GM18499 (cell line): ENCODE data around the gene CRACDL.

Experiments used
- ATAC-seq: cut with Tn5 transposase; IDR thresholded peaks from one replicate; pipeline ENCODE4 v1.9.1; 2021; ENCODE audit warnings: moderate number of reproducible peaks; ENCODE audit not compliant: insufficient read depth, unreplicated experiment

Gene CRACDL

GRCh38 chr2:98826856-98827255 lies 109.2 kb downstream of the CRACDL start:
- no peak for ATAC-seq

DNA sequence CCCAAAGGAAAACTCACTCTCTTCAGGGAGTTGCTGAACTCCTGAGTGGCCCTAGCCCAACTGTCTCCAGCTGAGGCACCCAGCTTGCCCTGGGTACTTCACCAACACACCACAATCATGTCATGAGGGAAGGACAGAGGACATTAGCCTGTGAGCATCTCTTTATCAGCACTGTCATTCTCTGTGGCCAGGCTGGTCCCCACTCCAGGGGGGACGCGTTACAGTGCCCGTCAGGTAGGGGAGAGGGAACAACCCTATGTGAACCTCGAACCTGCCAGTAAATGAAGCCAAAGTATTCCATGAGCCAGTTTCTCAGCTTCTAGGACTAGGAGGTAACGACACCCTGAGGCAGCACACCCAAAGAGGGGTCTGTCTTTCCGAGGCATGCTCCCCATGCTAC lies 110.2 kb downstream of the CRACDL start:
- no peak for ATAC-seq

DNA sequence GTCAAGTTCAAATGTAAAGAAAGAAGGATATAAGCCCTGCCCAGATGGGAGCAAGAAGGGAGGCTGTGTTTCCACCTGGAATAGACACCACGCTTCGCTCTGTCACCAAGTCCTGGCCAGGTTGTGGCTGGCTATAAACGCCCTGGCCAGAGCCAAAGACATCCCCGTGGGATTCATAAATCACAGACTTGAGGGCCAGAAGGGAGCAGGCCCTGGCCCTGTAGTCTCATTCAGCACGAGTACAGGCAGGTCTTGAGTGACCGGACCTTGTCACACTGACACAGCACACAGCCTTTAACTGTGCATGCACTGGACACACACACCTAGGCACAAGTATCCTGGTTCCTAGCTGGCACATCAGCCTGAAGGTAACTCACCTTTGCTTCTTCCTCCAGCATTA lies 110.6 kb downstream of the CRACDL start:
- ATAC-seq = no peak

- ATAC-seq = no peak
Observed at GRCh38 chr2:98825020-98825350, 111.0 kb downstream of the CRACDL start.

- ATAC-seq = no peak
Observed at GRCh38 chr2:98824256-98825019, 111.6 kb downstream of the CRACDL start.

GRCh38 chr2:98823196-98824170 lies 112.5 kb downstream of the CRACDL start:
- ATAC-seq = no peak

DNA sequence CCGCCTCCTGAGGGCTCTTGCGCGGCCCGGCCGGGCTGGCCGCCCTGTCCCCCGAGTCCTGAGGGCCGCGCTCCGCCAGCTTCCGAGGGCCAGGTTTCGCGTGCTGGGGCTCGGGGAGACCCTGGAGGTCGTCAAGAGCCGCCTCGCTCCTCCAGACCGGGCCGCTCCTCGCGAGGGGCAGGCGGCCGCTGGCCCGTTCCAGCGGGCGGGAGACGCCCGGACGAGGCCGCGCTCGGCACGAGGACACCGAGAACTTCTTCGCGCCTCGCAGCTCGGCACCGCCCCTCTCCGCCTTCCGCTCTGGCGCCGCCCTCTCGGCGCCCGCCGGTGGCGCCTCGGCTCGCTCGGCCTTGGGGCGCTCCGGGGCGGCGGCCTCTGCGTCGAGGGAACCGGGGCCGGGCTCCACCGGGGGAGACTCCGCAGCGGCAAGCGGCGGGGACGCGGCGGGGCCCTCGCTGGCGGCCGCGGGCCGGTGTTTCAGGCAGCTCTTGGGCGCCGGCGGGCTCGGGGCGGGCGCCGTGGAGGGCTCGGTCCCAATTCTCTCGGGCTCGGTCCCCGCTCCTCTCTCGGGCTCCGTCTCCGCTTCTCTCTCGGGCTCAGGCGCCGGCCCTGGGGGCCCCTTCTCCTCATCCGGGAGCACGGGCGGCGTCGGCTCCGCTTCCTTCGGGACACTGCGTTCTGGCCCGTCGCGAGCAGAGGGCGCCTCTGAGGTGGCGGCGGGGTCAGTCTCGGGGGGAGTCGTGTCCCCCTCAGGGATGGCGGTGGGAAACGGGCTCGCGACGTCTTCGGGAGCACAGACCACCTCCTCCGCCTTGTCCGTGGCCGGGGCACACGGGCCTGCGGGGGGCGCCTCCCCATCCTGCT lies 113.5 kb downstream of the CRACDL start:
- ATAC-seq = no peak

DNA sequence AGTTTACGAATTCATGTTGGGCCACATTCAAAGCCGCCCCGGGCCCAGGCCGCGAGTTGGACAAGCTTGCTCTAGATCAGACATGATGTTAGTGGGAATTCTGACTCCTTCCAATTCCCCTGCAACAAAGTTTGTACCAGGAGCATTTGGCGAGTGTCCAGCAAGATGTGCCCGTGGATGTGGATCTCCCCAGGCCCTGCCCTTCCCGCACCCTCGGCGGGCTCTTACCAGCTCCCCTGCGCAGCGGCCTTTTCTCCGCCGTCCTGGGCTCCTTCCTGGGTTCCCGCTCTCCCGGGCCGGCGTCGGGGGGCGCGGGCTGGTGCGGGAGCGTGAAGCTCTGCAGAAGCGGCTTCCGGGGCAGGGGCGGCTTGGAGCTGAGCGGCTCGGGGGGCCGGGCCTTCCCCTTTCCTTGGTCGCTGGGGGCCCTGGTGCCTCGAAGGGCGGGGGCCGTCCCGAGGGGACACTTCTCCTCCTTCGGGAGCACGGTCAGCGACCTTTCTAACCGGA lies 114.3 kb downstream of the CRACDL start:
- ATAC-seq = no peak

GRCh38 chr2:98819231-98819766 lies 116.7 kb downstream of the CRACDL start:
- ATAC-seq = no peak

GRCh38 chr2:98818164-98818563 lies 117.9 kb downstream of the CRACDL start:
- ATAC-seq = no peak

DNA sequence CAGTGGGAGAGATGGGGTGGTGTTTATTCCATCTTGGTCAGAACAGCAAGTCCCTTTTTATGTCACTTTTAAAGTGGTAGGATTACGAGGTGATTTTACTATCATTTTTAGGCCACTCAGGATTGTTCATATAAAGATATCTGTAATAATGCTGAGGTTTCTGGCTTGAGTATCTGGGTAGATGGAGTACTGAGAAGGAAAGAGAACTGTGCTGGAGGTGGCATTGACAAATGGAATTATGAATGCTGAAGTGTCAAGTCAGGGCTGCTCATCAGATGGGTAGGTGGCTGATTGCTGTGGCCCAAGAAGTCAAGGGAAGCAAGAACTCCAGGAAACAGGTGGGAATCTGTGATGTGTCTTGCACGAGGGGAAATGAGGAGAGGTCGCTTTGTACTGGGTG lies 119.7 kb downstream of the CRACDL start:
- no peak for ATAC-seq

- ATAC-seq = no peak
Observed at GRCh38 chr2:98815795-98816194, 120.2 kb downstream of the CRACDL start.

- no peak for ATAC-seq
Observed at GRCh38 chr2:98811766-98812165, 124.3 kb downstream of the CRACDL start.

GRCh38 chr2:98810588-98810928 lies 125.5 kb downstream of the CRACDL start:
- no peak for ATAC-seq

- ATAC-seq = no peak
Observed at GRCh38 chr2:98809878-98810587, 126.0 kb downstream of the CRACDL start.

DNA sequence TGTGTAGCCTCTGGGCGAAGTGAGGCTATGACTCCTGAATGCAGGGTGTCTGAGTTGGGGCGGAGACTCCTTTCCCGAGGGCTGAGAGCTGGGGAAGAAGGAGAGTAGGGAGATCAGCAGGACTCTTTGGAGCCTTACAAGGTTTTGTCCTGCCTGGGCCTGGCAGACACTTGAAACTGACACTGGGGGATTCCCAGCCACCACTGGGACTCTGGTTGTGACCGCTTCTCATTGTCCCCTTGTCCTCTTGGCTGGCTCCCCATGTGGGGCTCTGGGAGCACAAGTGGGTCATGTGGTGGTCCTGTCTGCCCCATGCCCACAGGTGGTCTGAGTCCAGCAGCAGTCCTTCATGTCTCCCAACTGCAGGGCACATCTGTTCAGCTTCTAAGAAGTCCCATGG lies 126.9 kb downstream of the CRACDL start:
- no peak for ATAC-seq

GRCh38 chr2:98808546-98808945 lies 127.5 kb downstream of the CRACDL start:
- ATAC-seq = no peak

DNA sequence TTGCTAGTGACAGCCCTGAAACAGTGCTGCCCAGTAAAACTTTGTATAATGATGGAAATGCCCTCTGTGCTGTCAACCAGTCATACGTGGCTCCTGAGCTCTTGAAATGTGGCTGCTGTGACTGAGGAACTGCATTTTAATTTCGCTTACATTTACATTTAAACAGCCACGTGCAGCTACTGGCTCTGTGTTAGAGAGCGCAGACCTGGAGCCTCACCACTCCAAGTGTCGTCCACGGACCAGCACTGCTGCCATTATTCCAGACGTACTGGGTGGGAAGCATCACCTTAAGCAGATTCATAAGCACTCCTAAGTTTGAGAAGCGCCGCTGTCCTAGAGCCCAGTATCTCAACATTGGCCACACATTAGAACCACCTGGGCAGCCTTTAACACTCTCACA lies 128.1 kb downstream of the CRACDL start:
- ATAC-seq = no peak

- ATAC-seq = no peak
Observed at GRCh38 chr2:98807221-98807620, 128.8 kb downstream of the CRACDL start.
